Ishikawa (cell line): ENCODE results near the gene SOD1.

Experiments
- CEBPB ChIP-seq: IDR thresholded peaks from 2 replicates; pipeline ENCODE4 v1.6.1; 2012
- CREB1 ChIP-seq: IDR thresholded peaks from 2 replicates; pipeline ENCODE4 v1.6.1; 2012; ENCODE audit warnings: low read depth
- EGR1 ChIP-seq: IDR thresholded peaks from 2 replicates; pipeline ENCODE4 v1.6.1; 2012
- EP300 ChIP-seq: IDR thresholded peaks from 2 replicates; pipeline ENCODE4 v1.6.1; 2012; ENCODE audit warnings: borderline replicate concordance
- FOXM1 ChIP-seq: IDR thresholded peaks from 2 replicates; pipeline ENCODE4 v1.6.1; 2012; ENCODE audit warnings: low read depth, borderline replicate concordance
- NFIC ChIP-seq: IDR thresholded peaks from 2 replicates; pipeline ENCODE4 v1.6.1; 2012
- RAD21 ChIP-seq: IDR thresholded peaks from 2 replicates; pipeline ENCODE4 v1.6.1; 2012; ENCODE audit warnings: low read depth
- TAF1 ChIP-seq: IDR thresholded peaks from 2 replicates; pipeline ENCODE4 v1.6.1; 2012; ENCODE audit warnings: low read depth, mild to moderate bottlenecking
- TCF12 ChIP-seq: IDR thresholded peaks from 2 replicates; pipeline ENCODE4 v1.6.1; 2012; ENCODE audit warnings: low read depth
- TEAD4 ChIP-seq: IDR thresholded peaks from 2 replicates; pipeline ENCODE4 v1.6.1; 2012
- YY1 ChIP-seq: IDR thresholded peaks from 2 replicates; pipeline ENCODE4 v1.6.1; 2012; ENCODE audit warnings: low read depth
- ZBTB7A ChIP-seq: IDR thresholded peaks from 2 replicates; pipeline ENCODE4 v1.6.1; 2012; ENCODE audit warnings: low read depth
- TF ChIP-seq, protein P1 (sequence below): IDR thresholded peaks from 2 replicates; pipeline ENCODE4 v1.6.1; 2012
- TF ChIP-seq, protein P2 (sequence below): IDR thresholded peaks from 2 replicates; pipeline ENCODE4 v1.6.1; 2012; ENCODE audit warnings: low read depth, mild to moderate bottlenecking
- TF ChIP-seq, protein P3 (sequence below): IDR thresholded peaks from 2 replicates; pipeline ENCODE4 v1.6.1; 2012

SOD1 gene

DNA sequence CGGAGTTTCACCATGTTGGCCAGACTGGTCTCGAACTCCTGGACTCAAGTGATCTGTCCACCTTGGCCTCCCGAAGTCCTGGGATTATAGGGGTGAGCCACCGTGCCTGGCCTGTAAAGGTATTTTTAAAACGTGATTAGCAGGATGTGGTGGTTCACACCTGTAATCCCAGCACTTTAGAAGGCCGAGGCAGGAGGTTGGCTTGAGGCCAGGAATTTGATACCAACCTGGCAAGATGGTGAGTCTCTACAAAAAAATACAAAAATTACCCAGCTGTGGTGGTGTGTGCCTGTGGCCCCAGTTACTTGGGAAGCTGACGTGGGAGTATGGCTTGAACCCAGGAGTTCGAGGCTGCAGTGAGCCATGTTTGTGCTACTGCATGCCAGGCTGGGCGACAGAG lies 43.3 kb upstream of the SOD1 start:
- TF ChIP-seq TEAD4 (no peak), NFIC (peak; percentile 48; the same call in 1 of the 2 replicates)

DNA sequence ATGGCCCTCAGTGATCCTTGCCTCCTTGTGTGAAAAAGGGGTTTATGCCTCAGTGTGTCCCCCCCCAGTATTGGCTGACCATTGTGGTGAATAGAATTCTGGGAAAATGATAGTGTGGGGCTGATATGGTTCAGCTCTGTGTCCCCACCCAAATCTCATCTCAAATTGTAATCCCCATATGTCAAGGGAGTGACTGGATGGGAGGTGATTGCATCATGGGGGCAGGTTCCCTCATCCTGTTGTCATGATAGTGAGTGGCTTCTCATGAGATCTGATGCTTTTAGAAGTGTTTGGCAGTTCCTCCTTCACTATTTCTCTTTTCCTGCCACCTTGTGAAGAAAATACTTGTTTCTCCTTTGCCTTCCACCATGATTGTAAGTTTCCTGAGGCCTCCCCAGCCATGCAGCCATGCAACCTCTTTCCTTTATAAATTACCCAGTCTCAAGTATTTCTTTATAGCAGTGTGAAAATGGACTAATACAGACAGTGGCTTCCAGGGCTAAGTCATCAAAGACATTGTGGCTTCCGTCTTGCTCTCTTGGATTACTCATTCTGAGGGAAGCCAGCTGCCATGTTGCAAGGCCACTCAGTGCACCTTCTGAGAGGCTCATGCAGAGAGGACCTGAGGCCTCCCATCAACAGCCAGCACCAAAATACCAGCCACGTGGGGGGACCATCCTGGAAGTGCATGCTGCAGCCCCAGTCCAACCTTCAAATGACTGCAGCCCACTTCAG lies 40.6 kb upstream of the SOD1 start:
- TF ChIP-seq EGR1, result no peak
- TF ChIP-seq YY1, result no peak
- no peak for TF ChIP-seq CREB1
- no peak for TF ChIP-seq TEAD4
- no peak for TF ChIP-seq ZBTB7A
- no peak for TF ChIP-seq TCF12
- no peak for TF ChIP-seq FOXM1
- TF ChIP-seq CEBPB, result no peak
- TF ChIP-seq, protein P1, sequence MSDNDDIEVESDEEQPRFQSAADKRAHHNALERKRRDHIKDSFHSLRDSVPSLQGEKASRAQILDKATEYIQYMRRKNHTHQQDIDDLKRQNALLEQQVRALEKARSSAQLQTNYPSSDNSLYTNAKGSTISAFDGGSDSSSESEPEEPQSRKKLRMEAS, result no peak
- TF ChIP-seq NFIC, result no peak
- no peak for TF ChIP-seq TAF1
- TF ChIP-seq, protein P2, sequence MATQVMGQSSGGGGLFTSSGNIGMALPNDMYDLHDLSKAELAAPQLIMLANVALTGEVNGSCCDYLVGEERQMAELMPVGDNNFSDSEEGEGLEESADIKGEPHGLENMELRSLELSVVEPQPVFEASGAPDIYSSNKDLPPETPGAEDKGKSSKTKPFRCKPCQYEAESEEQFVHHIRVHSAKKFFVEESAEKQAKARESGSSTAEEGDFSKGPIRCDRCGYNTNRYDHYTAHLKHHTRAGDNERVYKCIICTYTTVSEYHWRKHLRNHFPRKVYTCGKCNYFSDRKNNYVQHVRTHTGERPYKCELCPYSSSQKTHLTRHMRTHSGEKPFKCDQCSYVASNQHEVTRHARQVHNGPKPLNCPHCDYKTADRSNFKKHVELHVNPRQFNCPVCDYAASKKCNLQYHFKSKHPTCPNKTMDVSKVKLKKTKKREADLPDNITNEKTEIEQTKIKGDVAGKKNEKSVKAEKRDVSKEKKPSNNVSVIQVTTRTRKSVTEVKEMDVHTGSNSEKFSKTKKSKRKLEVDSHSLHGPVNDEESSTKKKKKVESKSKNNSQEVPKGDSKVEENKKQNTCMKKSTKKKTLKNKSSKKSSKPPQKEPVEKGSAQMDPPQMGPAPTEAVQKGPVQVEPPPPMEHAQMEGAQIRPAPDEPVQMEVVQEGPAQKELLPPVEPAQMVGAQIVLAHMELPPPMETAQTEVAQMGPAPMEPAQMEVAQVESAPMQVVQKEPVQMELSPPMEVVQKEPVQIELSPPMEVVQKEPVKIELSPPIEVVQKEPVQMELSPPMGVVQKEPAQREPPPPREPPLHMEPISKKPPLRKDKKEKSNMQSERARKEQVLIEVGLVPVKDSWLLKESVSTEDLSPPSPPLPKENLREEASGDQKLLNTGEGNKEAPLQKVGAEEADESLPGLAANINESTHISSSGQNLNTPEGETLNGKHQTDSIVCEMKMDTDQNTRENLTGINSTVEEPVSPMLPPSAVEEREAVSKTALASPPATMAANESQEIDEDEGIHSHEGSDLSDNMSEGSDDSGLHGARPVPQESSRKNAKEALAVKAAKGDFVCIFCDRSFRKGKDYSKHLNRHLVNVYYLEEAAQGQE, result no peak
- TF ChIP-seq RAD21, result no peak
- no peak for TF ChIP-seq EP300
- TF ChIP-seq, protein P3, sequence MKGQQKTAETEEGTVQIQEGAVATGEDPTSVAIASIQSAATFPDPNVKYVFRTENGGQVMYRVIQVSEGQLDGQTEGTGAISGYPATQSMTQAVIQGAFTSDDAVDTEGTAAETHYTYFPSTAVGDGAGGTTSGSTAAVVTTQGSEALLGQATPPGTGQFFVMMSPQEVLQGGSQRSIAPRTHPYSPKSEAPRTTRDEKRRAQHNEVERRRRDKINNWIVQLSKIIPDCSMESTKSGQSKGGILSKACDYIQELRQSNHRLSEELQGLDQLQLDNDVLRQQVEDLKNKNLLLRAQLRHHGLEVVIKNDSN, result no peak

DNA sequence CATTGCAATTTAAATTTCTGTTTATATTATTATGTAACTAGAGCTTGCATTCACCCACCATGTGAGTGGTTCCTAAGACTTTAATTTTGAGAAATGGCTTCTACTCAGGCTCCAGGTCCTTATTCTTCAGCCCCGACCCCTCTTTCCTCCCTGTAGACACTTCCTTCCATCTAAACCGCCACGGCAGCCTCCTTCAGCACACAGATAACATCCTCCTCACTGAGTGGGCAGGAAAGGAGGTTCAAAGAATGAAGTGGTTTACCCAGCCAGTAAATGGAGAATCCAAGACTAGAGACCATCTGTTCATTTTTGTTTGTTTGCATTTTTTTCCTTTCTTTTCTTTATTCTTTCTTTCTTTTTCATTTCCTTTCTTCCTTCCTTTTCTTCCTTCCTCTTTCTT lies 37.1 kb upstream of the SOD1 start:
- TF ChIP-seq, protein P2, result no peak
- TF ChIP-seq FOXM1 (no peak), CREB1 (no peak), EGR1 (no peak), NFIC (no peak), EP300 (no peak), CEBPB (no peak), ZBTB7A (no peak), YY1 (no peak), RAD21 (no peak), TAF1 (no peak), TCF12 (no peak), TEAD4 (no peak)
- TF ChIP-seq, protein P3, result no peak
- TF ChIP-seq, protein P1, result no peak

DNA sequence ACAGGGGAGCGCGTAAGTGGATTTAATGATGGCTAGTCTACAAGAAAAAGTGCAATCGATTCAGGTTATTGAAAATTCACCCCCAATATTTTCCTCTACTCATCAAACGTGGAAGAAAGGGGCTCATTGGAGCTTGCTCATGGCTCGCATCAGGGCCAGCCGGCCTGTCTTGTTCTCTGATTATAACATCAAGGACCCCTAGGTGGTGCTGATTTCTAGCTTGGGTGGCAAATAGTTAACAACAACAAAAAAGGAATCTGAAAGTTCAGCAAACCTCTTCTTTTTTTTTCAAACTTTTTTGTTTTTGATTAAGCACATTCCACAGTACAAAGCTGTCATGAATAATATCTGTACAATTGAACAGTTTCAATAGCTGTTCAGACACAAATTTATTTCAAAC lies 35.8 kb upstream of the SOD1 start:
- TF ChIP-seq EP300 (no peak), FOXM1 (no peak), TAF1 (no peak), TCF12 (no peak), EGR1 (no peak), TEAD4 (no peak), CEBPB (no peak), CREB1 (no peak), YY1 (no peak), ZBTB7A (no peak), RAD21 (no peak), NFIC (no peak)
- TF ChIP-seq, protein P2, result no peak
- TF ChIP-seq, protein P3, result no peak
- TF ChIP-seq, protein P1, result no peak
